ENCODE results near the gene PBLD. TPM values are rescaled to one million over a fixed set of nuclear protein-coding genes. Genes with fewer than 3 reads are reported as not detected.

PBLD gene
- total RNA-seq, 1 experiment from 2014 or later, result 2.4 TPM

DNA sequence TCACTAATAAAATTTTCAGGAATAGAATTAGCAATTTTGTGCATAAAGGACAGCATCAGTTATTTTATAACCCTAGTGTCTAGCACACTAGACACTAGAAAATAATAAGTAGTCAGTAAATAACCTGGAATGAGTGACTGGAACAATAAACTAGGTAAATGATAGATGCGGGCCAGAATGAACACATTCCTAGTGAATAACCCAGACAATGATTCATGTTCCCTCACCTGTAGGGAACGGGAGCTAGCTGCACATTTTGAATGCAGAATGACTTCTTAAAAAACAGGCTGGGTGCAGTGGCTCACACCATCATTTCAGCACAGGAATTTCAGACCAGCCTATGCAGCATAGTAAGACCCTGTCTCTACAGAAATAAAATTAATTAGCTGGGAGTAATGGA is 97.6 kb downstream of the PBLD start:
- DNase-seq (ENCODE audit: low spot score) (no peak), ATAC-seq (no peak)
- H3K27ac Mint-ChIP-seq, result no peak overlapping the region
- no peaks in the 10 kb centered on the region for H3K36me3 Mint-ChIP-seq
- TF ChIP-seq, protein P1, sequence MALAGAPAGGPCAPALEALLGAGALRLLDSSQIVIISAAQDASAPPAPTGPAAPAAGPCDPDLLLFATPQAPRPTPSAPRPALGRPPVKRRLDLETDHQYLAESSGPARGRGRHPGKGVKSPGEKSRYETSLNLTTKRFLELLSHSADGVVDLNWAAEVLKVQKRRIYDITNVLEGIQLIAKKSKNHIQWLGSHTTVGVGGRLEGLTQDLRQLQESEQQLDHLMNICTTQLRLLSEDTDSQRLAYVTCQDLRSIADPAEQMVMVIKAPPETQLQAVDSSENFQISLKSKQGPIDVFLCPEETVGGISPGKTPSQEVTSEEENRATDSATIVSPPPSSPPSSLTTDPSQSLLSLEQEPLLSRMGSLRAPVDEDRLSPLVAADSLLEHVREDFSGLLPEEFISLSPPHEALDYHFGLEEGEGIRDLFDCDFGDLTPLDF (CRISPR knock-in tag; IDR thresholded peaks at IDR 0.05), result no peak
- no peak for TF ChIP-seq OVOL2 (CRISPR knock-in tag; IDR thresholded peaks at IDR 0.05; ENCODE audit: borderline replicate concordance)
- TF ChIP-seq, protein P2, sequence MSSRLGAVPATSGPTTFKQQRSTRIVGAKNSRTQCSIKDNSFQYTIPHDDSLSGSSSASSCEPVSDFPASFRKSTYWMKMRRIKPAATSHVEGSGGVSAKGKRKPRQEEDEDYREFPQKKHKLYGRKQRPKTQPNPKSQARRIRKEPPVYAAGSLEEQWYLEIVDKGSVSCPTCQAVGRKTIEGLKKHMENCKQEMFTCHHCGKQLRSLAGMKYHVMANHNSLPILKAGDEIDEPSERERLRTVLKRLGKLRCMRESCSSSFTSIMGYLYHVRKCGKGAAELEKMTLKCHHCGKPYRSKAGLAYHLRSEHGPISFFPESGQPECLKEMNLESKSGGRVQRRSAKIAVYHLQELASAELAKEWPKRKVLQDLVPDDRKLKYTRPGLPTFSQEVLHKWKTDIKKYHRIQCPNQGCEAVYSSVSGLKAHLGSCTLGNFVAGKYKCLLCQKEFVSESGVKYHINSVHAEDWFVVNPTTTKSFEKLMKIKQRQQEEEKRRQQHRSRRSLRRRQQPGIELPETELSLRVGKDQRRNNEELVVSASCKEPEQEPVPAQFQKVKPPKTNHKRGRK (CRISPR knock-in tag; IDR thresholded peaks at IDR 0.05; ENCODE audit: borderline replicate concordance), result no peak
- TF ChIP-seq FOXJ3 (CRISPR knock-in tag; IDR thresholded peaks at IDR 0.05; ENCODE audit: borderline replicate concordance), result no peak
- TF ChIP-seq, protein P3, sequence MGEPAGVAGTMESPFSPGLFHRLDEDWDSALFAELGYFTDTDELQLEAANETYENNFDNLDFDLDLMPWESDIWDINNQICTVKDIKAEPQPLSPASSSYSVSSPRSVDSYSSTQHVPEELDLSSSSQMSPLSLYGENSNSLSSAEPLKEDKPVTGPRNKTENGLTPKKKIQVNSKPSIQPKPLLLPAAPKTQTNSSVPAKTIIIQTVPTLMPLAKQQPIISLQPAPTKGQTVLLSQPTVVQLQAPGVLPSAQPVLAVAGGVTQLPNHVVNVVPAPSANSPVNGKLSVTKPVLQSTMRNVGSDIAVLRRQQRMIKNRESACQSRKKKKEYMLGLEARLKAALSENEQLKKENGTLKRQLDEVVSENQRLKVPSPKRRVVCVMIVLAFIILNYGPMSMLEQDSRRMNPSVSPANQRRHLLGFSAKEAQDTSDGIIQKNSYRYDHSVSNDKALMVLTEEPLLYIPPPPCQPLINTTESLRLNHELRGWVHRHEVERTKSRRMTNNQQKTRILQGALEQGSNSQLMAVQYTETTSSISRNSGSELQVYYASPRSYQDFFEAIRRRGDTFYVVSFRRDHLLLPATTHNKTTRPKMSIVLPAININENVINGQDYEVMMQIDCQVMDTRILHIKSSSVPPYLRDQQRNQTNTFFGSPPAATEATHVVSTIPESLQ (CRISPR knock-in tag; IDR thresholded peaks at IDR 0.05), result no peak
- TF ChIP-seq, protein P4, sequence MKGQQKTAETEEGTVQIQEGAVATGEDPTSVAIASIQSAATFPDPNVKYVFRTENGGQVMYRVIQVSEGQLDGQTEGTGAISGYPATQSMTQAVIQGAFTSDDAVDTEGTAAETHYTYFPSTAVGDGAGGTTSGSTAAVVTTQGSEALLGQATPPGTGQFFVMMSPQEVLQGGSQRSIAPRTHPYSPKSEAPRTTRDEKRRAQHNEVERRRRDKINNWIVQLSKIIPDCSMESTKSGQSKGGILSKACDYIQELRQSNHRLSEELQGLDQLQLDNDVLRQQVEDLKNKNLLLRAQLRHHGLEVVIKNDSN (CRISPR knock-in tag; IDR thresholded peaks at IDR 0.05), result no peak
- TF ChIP-seq, protein P5, sequence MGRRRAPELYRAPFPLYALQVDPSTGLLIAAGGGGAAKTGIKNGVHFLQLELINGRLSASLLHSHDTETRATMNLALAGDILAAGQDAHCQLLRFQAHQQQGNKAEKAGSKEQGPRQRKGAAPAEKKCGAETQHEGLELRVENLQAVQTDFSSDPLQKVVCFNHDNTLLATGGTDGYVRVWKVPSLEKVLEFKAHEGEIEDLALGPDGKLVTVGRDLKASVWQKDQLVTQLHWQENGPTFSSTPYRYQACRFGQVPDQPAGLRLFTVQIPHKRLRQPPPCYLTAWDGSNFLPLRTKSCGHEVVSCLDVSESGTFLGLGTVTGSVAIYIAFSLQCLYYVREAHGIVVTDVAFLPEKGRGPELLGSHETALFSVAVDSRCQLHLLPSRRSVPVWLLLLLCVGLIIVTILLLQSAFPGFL (CRISPR knock-in tag; IDR thresholded peaks at IDR 0.05; ENCODE audit: borderline replicate concordance), result no peak
- TF ChIP-seq, protein P6, sequence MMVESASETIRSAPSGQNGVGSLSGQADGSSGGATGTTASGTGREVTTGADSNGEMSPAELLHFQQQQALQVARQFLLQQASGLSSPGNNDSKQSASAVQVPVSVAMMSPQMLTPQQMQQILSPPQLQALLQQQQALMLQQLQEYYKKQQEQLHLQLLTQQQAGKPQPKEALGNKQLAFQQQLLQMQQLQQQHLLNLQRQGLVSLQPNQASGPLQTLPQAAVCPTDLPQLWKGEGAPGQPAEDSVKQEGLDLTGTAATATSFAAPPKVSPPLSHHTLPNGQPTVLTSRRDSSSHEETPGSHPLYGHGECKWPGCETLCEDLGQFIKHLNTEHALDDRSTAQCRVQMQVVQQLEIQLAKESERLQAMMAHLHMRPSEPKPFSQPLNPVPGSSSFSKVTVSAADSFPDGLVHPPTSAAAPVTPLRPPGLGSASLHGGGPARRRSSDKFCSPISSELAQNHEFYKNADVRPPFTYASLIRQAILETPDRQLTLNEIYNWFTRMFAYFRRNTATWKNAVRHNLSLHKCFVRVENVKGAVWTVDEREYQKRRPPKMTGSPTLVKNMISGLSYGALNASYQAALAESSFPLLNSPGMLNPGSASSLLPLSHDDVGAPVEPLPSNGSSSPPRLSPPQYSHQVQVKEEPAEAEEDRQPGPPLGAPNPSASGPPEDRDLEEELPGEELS (CRISPR knock-in tag; IDR thresholded peaks at IDR 0.05), result no peak
- TF ChIP-seq, protein P7, sequence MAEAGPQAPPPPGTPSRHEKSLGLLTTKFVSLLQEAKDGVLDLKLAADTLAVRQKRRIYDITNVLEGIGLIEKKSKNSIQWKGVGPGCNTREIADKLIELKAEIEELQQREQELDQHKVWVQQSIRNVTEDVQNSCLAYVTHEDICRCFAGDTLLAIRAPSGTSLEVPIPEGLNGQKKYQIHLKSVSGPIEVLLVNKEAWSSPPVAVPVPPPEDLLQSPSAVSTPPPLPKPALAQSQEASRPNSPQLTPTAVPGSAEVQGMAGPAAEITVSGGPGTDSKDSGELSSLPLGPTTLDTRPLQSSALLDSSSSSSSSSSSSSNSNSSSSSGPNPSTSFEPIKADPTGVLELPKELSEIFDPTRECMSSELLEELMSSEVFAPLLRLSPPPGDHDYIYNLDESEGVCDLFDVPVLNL (CRISPR knock-in tag; IDR thresholded peaks at IDR 0.05; ENCODE audit: borderline replicate concordance, low read depth), result no peak
- no peak for TF ChIP-seq ZNF423 (CRISPR knock-in tag; IDR thresholded peaks at IDR 0.05)
- POLR2A ChIA-PET, result interaction anchor here (0.6 kb wide), 1 partner anchor 182 kb away, joined by 6 read pairs; no protein-coding TSS in a partner anchor
- H3K9me3 Mint-ChIP-seq, result no peaks in the 10 kb centered on the region
- H3K4me1 Mint-ChIP-seq, result peaks cover 11% of the 10 kb centered on the region
- H3K4me3 Mint-ChIP-seq, result no peak overlapping the region
- CTCF ChIA-PET, result no interaction called here
- peaks cover 47% of the 10 kb centered on the region for H3K27me3 Mint-ChIP-seq (ENCODE audit: low read depth)

DNA sequence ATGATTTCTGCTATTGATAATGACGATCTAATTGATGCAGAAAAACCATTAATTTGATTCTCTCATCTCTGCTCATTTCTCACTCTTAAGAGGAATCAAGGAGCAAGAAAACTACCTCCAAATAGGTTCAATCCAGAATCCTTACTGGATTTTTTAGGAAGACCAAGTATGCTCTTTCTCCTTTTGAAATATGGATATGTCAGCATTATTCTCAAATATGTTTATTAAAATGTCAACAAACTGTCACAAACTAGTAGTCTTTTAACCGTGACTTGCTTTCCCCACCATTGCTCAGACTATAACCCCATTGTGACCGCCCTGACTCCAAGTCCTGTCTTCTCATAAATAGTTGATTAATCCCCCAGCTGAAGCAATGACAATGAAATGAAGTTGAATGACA is 99.7 kb downstream of the PBLD start:
- Mint-ChIP-seq H3K27ac (no peak overlapping the region), H3K36me3 (no peaks in the 10 kb centered on the region), H3K4me1 (peaks cover 11% of the 10 kb centered on the region), H3K27me3 (ENCODE audit: low read depth) (peaks cover 63% of the 10 kb centered on the region), H3K4me3 (no peak overlapping the region), H3K9me3 (no peaks in the 10 kb centered on the region)
- ATAC-seq (no peak), DNase-seq (ENCODE audit: low spot score) (no peak)
- ChIA-PET CTCF (no interaction called here), POLR2A (no interaction called here)
- TF ChIP-seq CREM (CRISPR knock-in tag; IDR thresholded peaks at IDR 0.05) (no peak), RORB (CRISPR knock-in tag; IDR thresholded peaks at IDR 0.05) (no peak)
- TF ChIP-seq, protein P8, sequence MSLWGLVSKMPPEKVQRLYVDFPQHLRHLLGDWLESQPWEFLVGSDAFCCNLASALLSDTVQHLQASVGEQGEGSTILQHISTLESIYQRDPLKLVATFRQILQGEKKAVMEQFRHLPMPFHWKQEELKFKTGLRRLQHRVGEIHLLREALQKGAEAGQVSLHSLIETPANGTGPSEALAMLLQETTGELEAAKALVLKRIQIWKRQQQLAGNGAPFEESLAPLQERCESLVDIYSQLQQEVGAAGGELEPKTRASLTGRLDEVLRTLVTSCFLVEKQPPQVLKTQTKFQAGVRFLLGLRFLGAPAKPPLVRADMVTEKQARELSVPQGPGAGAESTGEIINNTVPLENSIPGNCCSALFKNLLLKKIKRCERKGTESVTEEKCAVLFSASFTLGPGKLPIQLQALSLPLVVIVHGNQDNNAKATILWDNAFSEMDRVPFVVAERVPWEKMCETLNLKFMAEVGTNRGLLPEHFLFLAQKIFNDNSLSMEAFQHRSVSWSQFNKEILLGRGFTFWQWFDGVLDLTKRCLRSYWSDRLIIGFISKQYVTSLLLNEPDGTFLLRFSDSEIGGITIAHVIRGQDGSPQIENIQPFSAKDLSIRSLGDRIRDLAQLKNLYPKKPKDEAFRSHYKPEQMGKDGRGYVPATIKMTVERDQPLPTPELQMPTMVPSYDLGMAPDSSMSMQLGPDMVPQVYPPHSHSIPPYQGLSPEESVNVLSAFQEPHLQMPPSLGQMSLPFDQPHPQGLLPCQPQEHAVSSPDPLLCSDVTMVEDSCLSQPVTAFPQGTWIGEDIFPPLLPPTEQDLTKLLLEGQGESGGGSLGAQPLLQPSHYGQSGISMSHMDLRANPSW (CRISPR knock-in tag; conservative IDR thresholded peaks at IDR 0.05; ENCODE audit: low read depth), result no peak
- TF ChIP-seq, protein P9, sequence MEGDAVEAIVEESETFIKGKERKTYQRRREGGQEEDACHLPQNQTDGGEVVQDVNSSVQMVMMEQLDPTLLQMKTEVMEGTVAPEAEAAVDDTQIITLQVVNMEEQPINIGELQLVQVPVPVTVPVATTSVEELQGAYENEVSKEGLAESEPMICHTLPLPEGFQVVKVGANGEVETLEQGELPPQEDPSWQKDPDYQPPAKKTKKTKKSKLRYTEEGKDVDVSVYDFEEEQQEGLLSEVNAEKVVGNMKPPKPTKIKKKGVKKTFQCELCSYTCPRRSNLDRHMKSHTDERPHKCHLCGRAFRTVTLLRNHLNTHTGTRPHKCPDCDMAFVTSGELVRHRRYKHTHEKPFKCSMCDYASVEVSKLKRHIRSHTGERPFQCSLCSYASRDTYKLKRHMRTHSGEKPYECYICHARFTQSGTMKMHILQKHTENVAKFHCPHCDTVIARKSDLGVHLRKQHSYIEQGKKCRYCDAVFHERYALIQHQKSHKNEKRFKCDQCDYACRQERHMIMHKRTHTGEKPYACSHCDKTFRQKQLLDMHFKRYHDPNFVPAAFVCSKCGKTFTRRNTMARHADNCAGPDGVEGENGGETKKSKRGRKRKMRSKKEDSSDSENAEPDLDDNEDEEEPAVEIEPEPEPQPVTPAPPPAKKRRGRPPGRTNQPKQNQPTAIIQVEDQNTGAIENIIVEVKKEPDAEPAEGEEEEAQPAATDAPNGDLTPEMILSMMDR (IDR thresholded peaks at IDR 0.05), result no peak

Measured in WTC11 (cell line).